ENCODE data around the gene RGL2.

- TF ChIP-seq POLR2A (IDR thresholded peaks at IDR 0.05): no peak
- TF ChIP-seq, protein P1, sequence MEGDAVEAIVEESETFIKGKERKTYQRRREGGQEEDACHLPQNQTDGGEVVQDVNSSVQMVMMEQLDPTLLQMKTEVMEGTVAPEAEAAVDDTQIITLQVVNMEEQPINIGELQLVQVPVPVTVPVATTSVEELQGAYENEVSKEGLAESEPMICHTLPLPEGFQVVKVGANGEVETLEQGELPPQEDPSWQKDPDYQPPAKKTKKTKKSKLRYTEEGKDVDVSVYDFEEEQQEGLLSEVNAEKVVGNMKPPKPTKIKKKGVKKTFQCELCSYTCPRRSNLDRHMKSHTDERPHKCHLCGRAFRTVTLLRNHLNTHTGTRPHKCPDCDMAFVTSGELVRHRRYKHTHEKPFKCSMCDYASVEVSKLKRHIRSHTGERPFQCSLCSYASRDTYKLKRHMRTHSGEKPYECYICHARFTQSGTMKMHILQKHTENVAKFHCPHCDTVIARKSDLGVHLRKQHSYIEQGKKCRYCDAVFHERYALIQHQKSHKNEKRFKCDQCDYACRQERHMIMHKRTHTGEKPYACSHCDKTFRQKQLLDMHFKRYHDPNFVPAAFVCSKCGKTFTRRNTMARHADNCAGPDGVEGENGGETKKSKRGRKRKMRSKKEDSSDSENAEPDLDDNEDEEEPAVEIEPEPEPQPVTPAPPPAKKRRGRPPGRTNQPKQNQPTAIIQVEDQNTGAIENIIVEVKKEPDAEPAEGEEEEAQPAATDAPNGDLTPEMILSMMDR (IDR thresholded peaks at IDR 0.05): no peak
- no peak for TF ChIP-seq POLR2AphosphoS5 (IDR thresholded peaks at IDR 0.05)
These were observed 22.5 kb upstream of the RGL2 start for GRCh38 chr6:33321227-33321626.
